Stomach (tissue), 4 donors: ENCODE measurements around the gene CASTOR1.

Source experiments
- EP300 ChIP-seq: sonication (generic); formaldehyde crosslinking; IDR thresholded peaks from one replicate; pipeline ENCODE4 v1.6.1; 2017; ENCODE audit warnings: antibody characterized with exemption
- POLR2A ChIP-seq, 4 donors: fragments of 450-650 bp; IDR thresholded peaks; one replicate each; pipeline ENCODE4 v1.6.1; 2016; ENCODE audit warnings: antibody characterized with exemption in 4 of 4, control low read depth in 2 of 4, mild to moderate bottlenecking in 1 of 4, moderate library complexity in 1 of 4
- POLR2AphosphoS5 ChIP-seq, 3 donors: sonication (generic); formaldehyde crosslinking; IDR thresholded peaks; one replicate each; pipeline ENCODE4 v1.6.1; 2016; ENCODE audit warnings: antibody characterized with exemption in 3 of 3
- TF ChIP-seq, protein P1 (sequence below), 7 experiments: fragments of 450-650 bp in 4 of 7; fragments of 200-600 bp in 3 of 7; sonication (generic) in 3 of 7; IDR thresholded peaks; one replicate each; pipeline ENCODE4 v1.5.1; 2016 to 2019; ENCODE audit warnings: antibody characterized with exemption in 7 of 7, control low read depth in 2 of 7, mild to moderate bottlenecking in 1 of 7

DNA sequence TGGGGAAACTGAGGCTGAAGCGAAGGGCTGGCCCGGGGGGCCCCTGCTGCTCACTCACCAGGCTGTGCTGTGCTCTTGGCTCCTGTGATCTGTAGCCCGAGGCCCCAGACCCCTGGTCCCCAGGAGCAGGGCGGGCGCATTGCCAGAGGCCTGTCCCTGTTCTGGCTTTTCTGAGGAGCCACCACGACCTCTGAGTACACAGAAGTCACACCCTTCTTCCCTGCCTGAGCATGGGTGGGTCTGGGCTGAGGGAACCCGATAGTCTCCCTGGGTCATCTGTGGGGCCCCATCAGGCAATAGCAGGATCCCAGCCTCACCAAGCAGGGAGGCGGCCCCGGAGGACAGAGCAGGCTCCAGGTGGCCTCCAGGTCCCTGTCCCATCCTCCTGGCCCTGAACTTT is 5.1 kb downstream of the CASTOR1 start:
- TF ChIP-seq, protein P1, sequence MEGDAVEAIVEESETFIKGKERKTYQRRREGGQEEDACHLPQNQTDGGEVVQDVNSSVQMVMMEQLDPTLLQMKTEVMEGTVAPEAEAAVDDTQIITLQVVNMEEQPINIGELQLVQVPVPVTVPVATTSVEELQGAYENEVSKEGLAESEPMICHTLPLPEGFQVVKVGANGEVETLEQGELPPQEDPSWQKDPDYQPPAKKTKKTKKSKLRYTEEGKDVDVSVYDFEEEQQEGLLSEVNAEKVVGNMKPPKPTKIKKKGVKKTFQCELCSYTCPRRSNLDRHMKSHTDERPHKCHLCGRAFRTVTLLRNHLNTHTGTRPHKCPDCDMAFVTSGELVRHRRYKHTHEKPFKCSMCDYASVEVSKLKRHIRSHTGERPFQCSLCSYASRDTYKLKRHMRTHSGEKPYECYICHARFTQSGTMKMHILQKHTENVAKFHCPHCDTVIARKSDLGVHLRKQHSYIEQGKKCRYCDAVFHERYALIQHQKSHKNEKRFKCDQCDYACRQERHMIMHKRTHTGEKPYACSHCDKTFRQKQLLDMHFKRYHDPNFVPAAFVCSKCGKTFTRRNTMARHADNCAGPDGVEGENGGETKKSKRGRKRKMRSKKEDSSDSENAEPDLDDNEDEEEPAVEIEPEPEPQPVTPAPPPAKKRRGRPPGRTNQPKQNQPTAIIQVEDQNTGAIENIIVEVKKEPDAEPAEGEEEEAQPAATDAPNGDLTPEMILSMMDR (IDR thresholded peaks at IDR 0.05) = no peak
- no peak for TF ChIP-seq POLR2AphosphoS5 (IDR thresholded peaks at IDR 0.05)
- no peak for TF ChIP-seq POLR2A (IDR thresholded peaks at IDR 0.05)
- no peak for TF ChIP-seq EP300
